Muscle of leg (tissue), 16 donors: ENCODE results near the gene SRSF12. TPM values are rescaled to one million over a fixed set of nuclear protein-coding genes. Genes with fewer than 3 reads are reported as not detected.

Experiments used
- DNase-seq: peaks from one replicate; pipeline ENCODE4 v3.0.0; 2013
- H3K27ac ChIP-seq: one replicate; pipeline ENCODE4 v1.5.1; 2013; ENCODE audit warnings: mild to moderate bottlenecking, low read length, control low read depth
- H3K27me3 ChIP-seq: one replicate; pipeline ENCODE4 v1.6.1; 2013; ENCODE audit warnings: low read length; ENCODE audit not compliant: control insufficient read depth, insufficient read depth
- H3K36me3 ChIP-seq: one replicate; pipeline ENCODE4 v1.6.1; 2013; ENCODE audit warnings: low read length; ENCODE audit not compliant: control insufficient read depth, insufficient read depth
- H3K4me1 ChIP-seq: one replicate; pipeline ENCODE4 v1.6.1; 2013; ENCODE audit warnings: low read length; ENCODE audit not compliant: control insufficient read depth, insufficient read depth
- H3K4me3 ChIP-seq: one replicate; pipeline ENCODE4 v1.5.1; 2013; ENCODE audit warnings: low read length, control low read depth
- H3K9me3 ChIP-seq: replicated peaks from 2 replicates; pipeline ENCODE4 v1.6.1; 2013; ENCODE audit warnings: low read depth, low read length; ENCODE audit not compliant: control insufficient read depth
- WGBS: methylation state at CpG from one replicate; pipeline ENCODE4 v1.1.5; 2013; ENCODE audit warnings: missing lambda C conversion rate; ENCODE audit not compliant: insufficient coverage; 5-methylcytosine and 5-hydroxymethylcytosine counted together
- long read RNA-seq, 11 donors: transcript quantifications; one replicate each; lab custom pipeline, GENCODE V29; 2026
- polyA plus RNA-seq, 8 donors: library from polyadenylated mRNA; unstranded; fragments of 120-200 nt; gene quantifications; one replicate each; pipeline versions ENCODE4 v1.2.1 to v1.2.3, GENCODE V29; 2013; ENCODE audit warnings: inconsistent platforms in 1 of 8, low replicate concordance in 1 of 8; ENCODE audit not compliant: insufficient read length in 8 of 8, insufficient read depth in 1 of 8
- total RNA-seq: library from RNA; stranded (reverse); fragments of 120-200 nt; gene quantifications from one replicate; pipeline ENCODE4 v1.2.4, GENCODE V29; 2013

SRSF12 gene
- total RNA-seq (2.8 TPM), polyA plus RNA-seq (1 to 10 TPM; 3.3 to 5.4 (median 4.0) TPM)
- long read RNA-seq, donor 1 = 0 reads
- long read RNA-seq, donor 2 = 0 reads
- long read RNA-seq, donor 3 = 0 reads
- long read RNA-seq, donor 4 = 0 reads
- long read RNA-seq, donor 5, partial matches to known transcripts = 0 of 5 reads
- long read RNA-seq, donor 5, other reads (novel, unspliced or antisense) = 5 of 5 reads
- long read RNA-seq, donor 6 = 0 reads
- long read RNA-seq, donor 7 = 0 reads
- long read RNA-seq, donor 8 = 0 reads
- long read RNA-seq, donor 9, partial matches to known transcripts = 0 of 1 reads
- long read RNA-seq, donor 9, other reads (novel, unspliced or antisense) = 0 of 1 reads
- long read RNA-seq, donor 10 = 0 reads
- long read RNA-seq, donor 11 = 0 reads

GRCh38 chr6:89117211-89118108, at the start of gene SRSF12:
Gene SRSF12, minus strand, starts transcription at chr6:89118071. Its CDS starts 184 bp downstream, at chr6:89117887.
- peak; percentile 52 for DNase-seq
- H3K9me3 ChIP-seq = no peaks in the 10 kb centered on the region
- H3K4me3 ChIP-seq = peak within 1 kb of the TSS; percentile 66
- no peaks in the 10 kb centered on the region for H3K36me3 ChIP-seq
- peaks cover 6% of the 10 kb centered on the region for H3K4me1 ChIP-seq
- WGBS = under 1% methylated on average over 101 of the region's 106 CpGs
- no peak within 1 kb of the TSS for H3K27ac ChIP-seq
- no peaks in the 10 kb centered on the region for H3K27me3 ChIP-seq

GRCh38 chr6:89162047-89162371, 44.1 kb upstream of the SRSF12 start:
- Histone ChIP-seq H3K4me1 (peaks cover 2% of the 10 kb centered on the region), H3K4me3 (no peak overlapping the region), H3K9me3 (no peaks in the 10 kb centered on the region), H3K27ac (peak overlapping the region; percentile 84), H3K36me3 (peaks cover 30% of the 10 kb centered on the region), H3K27me3 (no peaks in the 10 kb centered on the region)
- peak; percentile 80 for DNase-seq
- 50% methylated on average over 3 of the region's 4 CpGs for WGBS

GRCh38 chr6:89161326-89162046, 43.6 kb upstream of the SRSF12 start:
- no peaks in the 10 kb centered on the region for H3K9me3 ChIP-seq

GRCh38 chr6:89160331-89161092, 42.6 kb upstream of the SRSF12 start:
- WGBS = 95% methylated on average over 3 of the region's 4 CpGs
- H3K4me3 ChIP-seq = no peak overlapping the region

More at GRCh38 chr6:89161326-89162046, 43.6 kb upstream of the SRSF12 start:
- WGBS = 72% methylated on average over 2 of the region's 7 CpGs
- Histone ChIP-seq H3K27me3 (no peaks in the 10 kb centered on the region), H3K27ac (peak overlapping the region; percentile 84), H3K4me1 (peaks cover 2% of the 10 kb centered on the region), H3K36me3 (peaks cover 30% of the 10 kb centered on the region), H3K4me3 (no peak overlapping the region)
- DNase-seq = peak; percentile 59

GRCh38 chr6:89154131-89154530, 36.3 kb upstream of the SRSF12 start:
- H3K9me3 ChIP-seq = no peaks in the 10 kb centered on the region
- no peak overlapping the region for H3K4me3 ChIP-seq
- H3K27ac ChIP-seq = no peak overlapping the region
- H3K27me3 ChIP-seq = no peaks in the 10 kb centered on the region
- no peaks in the 10 kb centered on the region for H3K4me1 ChIP-seq
- H3K36me3 ChIP-seq = peaks cover 15% of the 10 kb centered on the region
- WGBS = no CpG with 5 or more reads among the region's 1 CpG
- no peak for DNase-seq

More at GRCh38 chr6:89160331-89161092, 42.6 kb upstream of the SRSF12 start:
- H3K36me3 ChIP-seq = peaks cover 29% of the 10 kb centered on the region
- peaks cover 2% of the 10 kb centered on the region for H3K4me1 ChIP-seq
- H3K9me3 ChIP-seq = no peaks in the 10 kb centered on the region
- DNase-seq = no peak
- no peak overlapping the region for H3K27ac ChIP-seq
- H3K27me3 ChIP-seq = no peaks in the 10 kb centered on the region

- Histone ChIP-seq H3K4me3 (no peak overlapping the region), H3K4me1 (peaks cover 3% of the 10 kb centered on the region), H3K36me3 (peaks cover 5% of the 10 kb centered on the region), H3K9me3 (no peaks in the 10 kb centered on the region), H3K27me3 (no peaks in the 10 kb centered on the region), H3K27ac (no peak overlapping the region)
- DNase-seq = no peak
- 96% methylated on average over 15 of the region's 17 CpGs for WGBS
Observed at GRCh38 chr6:89148016-89148750, 30.3 kb upstream of the SRSF12 start.

- peak; percentile 66 for DNase-seq
- H3K27ac ChIP-seq = peak overlapping the region; percentile 94
- no peaks in the 10 kb centered on the region for H3K27me3 ChIP-seq
- peaks cover 3% of the 10 kb centered on the region for H3K4me1 ChIP-seq
- H3K36me3 ChIP-seq = peaks cover 5% of the 10 kb centered on the region
- peak overlapping the region; percentile 75 for H3K4me3 ChIP-seq
- WGBS = 0% methylated on average over 4 of the region's 26 CpGs
- H3K9me3 ChIP-seq = no peaks in the 10 kb centered on the region
Observed at GRCh38 chr6:89146718-89147700, 29.1 kb upstream of the SRSF12 start.

- H3K27ac ChIP-seq = peak within 1 kb of the TSS; percentile 94
- peaks cover 5% of the 10 kb centered on the region for H3K36me3 ChIP-seq
- peak; percentile 81 for DNase-seq
- H3K27me3 ChIP-seq = no peaks in the 10 kb centered on the region
- H3K4me3 ChIP-seq = peak within 1 kb of the TSS; percentile 75
- H3K4me1 ChIP-seq = peaks cover 3% of the 10 kb centered on the region
- H3K9me3 ChIP-seq = no peaks in the 10 kb centered on the region
- WGBS = under 1% methylated on average over 102 of the region's 102 CpGs
Observed at GRCh38 chr6:89145956-89146717, 28.3 kb upstream of the SRSF12 start, which contains the start of gene PM20D2. Gene PM20D2, plus strand, starts transcription at chr6:89146055. Its CDS starts 90 bp downstream, at chr6:89146145.
